ENCODE data around the gene GNAQ. TPM values are rescaled to one million over a fixed set of nuclear protein-coding genes. Genes with fewer than 3 reads are reported as not detected.

The GNAQ gene
- polyA plus RNA-seq, 1 of the 3 experiments (the other 2 are of a cell fraction): 20.9 TPM

GRCh38 chr9:77947651-77948050 is 84.0 kb downstream of the GNAQ start (continued):
- TF ChIP-seq GATA2 (CRISPR knock-in tag; IDR thresholded peaks at IDR 0.05): no peak
- TF ChIP-seq TCF12 (IDR thresholded peaks at IDR 0.05): no peak
- TF ChIP-seq, protein P1, sequence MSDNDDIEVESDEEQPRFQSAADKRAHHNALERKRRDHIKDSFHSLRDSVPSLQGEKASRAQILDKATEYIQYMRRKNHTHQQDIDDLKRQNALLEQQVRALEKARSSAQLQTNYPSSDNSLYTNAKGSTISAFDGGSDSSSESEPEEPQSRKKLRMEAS (IDR thresholded peaks at IDR 0.05; ENCODE audit: low read depth): no peak
- TF ChIP-seq POLR2AphosphoS5 (IDR thresholded peaks at IDR 0.05; ENCODE audit: low read depth, low read length): no peak

- Histone ChIP-seq H3K27ac (ENCODE audit: low read depth in 2 of 2, low read length in 1 of 2) (no peak overlapping the region; a peak in 1 of 4 replicates), H2AFZ (ENCODE audit: low read depth) (no peak overlapping the region), H3K9me3 (no peaks in the 10 kb centered on the region), H4K20me1 (ENCODE audit: insufficient read depth) (peaks cover 55% of the 10 kb centered on the region), H3K27me3 (ENCODE audit: insufficient read depth) (no peaks in the 10 kb centered on the region), H3K4me1 (ENCODE audit: control insufficient read depth in 1 of 2, insufficient read depth in 2 of 2, low read depth in 1 of 2, low read length in 1 of 2) (peaks cover 26 to 37% of the 10 kb centered on the region in 2 experiments; a peak in 3 of 4 replicates), H3K36me3 (replicated peaks in 1 of 2; ENCODE audit: control insufficient read depth in 1 of 2, insufficient read depth in 2 of 2, low read length in 1 of 2) (no peaks in the 10 kb centered on the region), H3F3A (replicated peaks; ENCODE audit: insufficient read depth) (peaks cover 9% of the 10 kb centered on the region), H3K4me3 (ENCODE audit: low read depth in 2 of 2, low read length in 1 of 2) (no peak overlapping the region), H3K79me2 (ENCODE audit: insufficient read depth) (peaks cover 97% of the 10 kb centered on the region), H3K9me2 (no peaks in the 10 kb centered on the region), H3K4me2 (no peak overlapping the region), H3K9ac (no peak overlapping the region)
- ChIA-PET CTCF (interaction anchor here (1.0 to 1.1 kb wide), 3 partner anchors 9 to 513 kb away, joined by 3 read pairs; no protein-coding TSS in a partner anchor), POLR2A (interaction anchor here (0.6 kb wide), 1 partner anchor 11 kb away, joined by 4 read pairs; no protein-coding TSS in a partner anchor)
- 75% methylated on average over 5 of the region's 5 CpGs for WGBS (ENCODE audit: low lambda C conversion rate)
- TF ChIP-seq MXI1 (IDR thresholded peaks at IDR 0.05; ENCODE audit: low read depth, low read length): peak; percentile 33; the same call in 1 of the 2 replicates
- TF ChIP-seq USF2 (IDR thresholded peaks at IDR 0.05; ENCODE audit: borderline replicate concordance, low read depth, low read length): no peak
- DNase-seq: no peak
Observed at GRCh38 chr9:77946969-77947620, 84.5 kb downstream of the GNAQ start.

DNA sequence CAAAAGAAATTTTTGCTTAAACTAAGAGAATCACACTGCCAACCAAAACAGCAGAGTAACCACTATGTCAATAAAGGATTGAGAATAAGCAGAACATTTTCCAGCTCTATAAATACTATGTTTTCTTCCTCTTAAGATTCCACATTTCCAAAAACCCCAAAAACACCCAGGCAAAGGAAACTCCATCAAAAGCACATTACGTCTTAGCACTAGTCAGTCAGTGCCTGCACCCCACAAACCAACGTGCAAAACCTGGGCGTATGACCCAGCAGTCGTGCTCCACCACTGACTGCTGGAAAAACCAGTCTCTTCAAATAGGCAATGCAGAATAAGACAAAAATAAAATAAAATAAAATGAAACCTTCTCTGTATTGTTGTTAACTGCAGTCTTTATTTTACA is 85.3 kb downstream of the GNAQ start:
- no peaks in the 10 kb centered on the region for H3K9me3 ChIP-seq
- H2AFZ ChIP-seq (ENCODE audit: low read depth): no peak overlapping the region
- peaks cover 11% of the 10 kb centered on the region for H3F3A ChIP-seq (replicated peaks; ENCODE audit: insufficient read depth)
- H3K9ac ChIP-seq: no peak overlapping the region
- H3K9me2 ChIP-seq: no peaks in the 10 kb centered on the region
- POLR2A ChIA-PET: no interaction called here
- peaks cover 48% of the 10 kb centered on the region for H4K20me1 ChIP-seq (ENCODE audit: insufficient read depth)
- no peaks in the 10 kb centered on the region for H3K36me3 ChIP-seq (replicated peaks in 1 of 2; ENCODE audit: control insufficient read depth in 1 of 2, insufficient read depth in 2 of 2, low read length in 1 of 2)
- H3K4me1 ChIP-seq (ENCODE audit: control insufficient read depth in 1 of 2, insufficient read depth in 2 of 2, low read depth in 1 of 2, low read length in 1 of 2): peaks cover 26 to 35% of the 10 kb centered on the region in 2 experiments; a peak in 3 of 4 replicates
- peak overlapping the region in 1 of 2 experiments; percentile 22; a peak in 1 of 4 replicates for H3K27ac ChIP-seq (ENCODE audit: low read depth in 2 of 2, low read length in 1 of 2)
- no peak for DNase-seq
- H3K4me3 ChIP-seq (ENCODE audit: low read depth in 2 of 2, low read length in 1 of 2): 0 out of 4 replicates have a peak overlapping the region, but pooled peaks of 1 of the 2 experiments have one; percentile 3
- H3K4me2 ChIP-seq: no peak overlapping the region
- no peak for TF ChIP-seq REST (IDR thresholded peaks at IDR 0.05; ENCODE audit: low read depth, low read length)
- TF ChIP-seq FOXJ3 (CRISPR knock-in tag; IDR thresholded peaks at IDR 0.05): no peak
- TF ChIP-seq FOSL2 (IDR thresholded peaks at IDR 0.05; ENCODE audit: borderline replicate concordance, low read depth): no peak
- TF ChIP-seq NFIC (IDR thresholded peaks at IDR 0.05; ENCODE audit: borderline replicate concordance): no peak
- TF ChIP-seq ELF1 (IDR thresholded peaks at IDR 0.05): no peak
- TF ChIP-seq RFX5 (IDR thresholded peaks at IDR 0.05; ENCODE audit: low read length): no peak
- no peak for TF ChIP-seq FOXM1 (IDR thresholded peaks at IDR 0.05; ENCODE audit: low read depth)
- no peaks in the 10 kb centered on the region for H3K27me3 ChIP-seq (ENCODE audit: insufficient read depth)
- WGBS (ENCODE audit: low lambda C conversion rate): 96% methylated on average over 4 of the region's 4 CpGs
- CTCF ChIA-PET: interaction anchor here (1.0 to 1.7 kb wide), 4 partner anchors 10 to 89 kb away, joined by 3 to 4 read pairs (median 3); no protein-coding TSS in a partner anchor
- peaks cover 97% of the 10 kb centered on the region for H3K79me2 ChIP-seq (ENCODE audit: insufficient read depth)

All from SK-N-SH (cell line).